Breast epithelium (tissue), 3 donors: ENCODE measurements around the gene TIMM22.
"Not testable (repeated sequence)": the region's sequence is repeated elsewhere in the genome, so short reads cannot be mapped to it uniquely, and the experiment has no call there.

Experiments used
- POLR2A ChIP-seq: fragments of 450-650 bp; IDR thresholded peaks from one replicate; pipeline ENCODE4 v1.6.1; 2016; ENCODE audit warnings: antibody characterized with exemption, mild to moderate bottlenecking, moderate library complexity
- POLR2AphosphoS5 ChIP-seq, 3 donors: sonication (generic); formaldehyde crosslinking; IDR thresholded peaks; one replicate each; pipeline ENCODE4 v1.6.1; 2017; ENCODE audit warnings: antibody characterized with exemption in 3 of 3
- TF ChIP-seq, protein P1 (sequence below), 3 donors: fragments of 450-650 bp; IDR thresholded peaks; one replicate each; pipeline ENCODE4 v1.5.1; 2016 to 2017; ENCODE audit warnings: antibody characterized with exemption in 3 of 3, mild to moderate bottlenecking in 3 of 3, moderate library complexity in 3 of 3

DNA sequence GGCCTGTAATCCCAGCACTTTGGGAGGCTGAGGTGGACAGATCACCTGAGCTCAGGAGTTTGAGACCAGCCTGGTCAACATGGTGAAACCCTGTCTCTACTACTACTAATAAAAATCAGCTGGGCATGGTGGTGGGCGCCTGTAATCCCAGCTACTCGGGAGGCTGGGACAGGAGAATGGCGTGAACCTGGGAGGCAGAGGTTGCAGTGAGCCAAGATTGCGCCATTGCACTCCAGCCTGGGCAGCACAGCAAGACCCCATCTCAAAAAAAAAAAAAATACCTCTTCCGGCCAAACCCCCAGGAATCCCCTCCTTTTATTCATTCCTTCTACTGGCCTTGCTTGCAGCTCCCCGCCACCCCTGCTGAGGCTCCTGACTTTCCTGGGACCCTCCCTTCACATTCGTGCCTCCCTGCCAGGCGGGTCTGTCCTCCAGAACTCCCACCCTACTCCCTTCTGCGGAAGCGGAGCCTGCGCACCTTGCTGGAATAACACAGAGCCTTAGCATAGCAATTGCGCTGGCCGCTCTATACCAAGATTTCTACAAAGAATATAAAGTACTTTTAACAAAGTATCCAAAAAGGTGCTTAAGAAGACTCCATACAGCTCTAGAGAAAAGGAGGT is 47.6 kb downstream of the TIMM22 start:
- TF ChIP-seq, protein P1, sequence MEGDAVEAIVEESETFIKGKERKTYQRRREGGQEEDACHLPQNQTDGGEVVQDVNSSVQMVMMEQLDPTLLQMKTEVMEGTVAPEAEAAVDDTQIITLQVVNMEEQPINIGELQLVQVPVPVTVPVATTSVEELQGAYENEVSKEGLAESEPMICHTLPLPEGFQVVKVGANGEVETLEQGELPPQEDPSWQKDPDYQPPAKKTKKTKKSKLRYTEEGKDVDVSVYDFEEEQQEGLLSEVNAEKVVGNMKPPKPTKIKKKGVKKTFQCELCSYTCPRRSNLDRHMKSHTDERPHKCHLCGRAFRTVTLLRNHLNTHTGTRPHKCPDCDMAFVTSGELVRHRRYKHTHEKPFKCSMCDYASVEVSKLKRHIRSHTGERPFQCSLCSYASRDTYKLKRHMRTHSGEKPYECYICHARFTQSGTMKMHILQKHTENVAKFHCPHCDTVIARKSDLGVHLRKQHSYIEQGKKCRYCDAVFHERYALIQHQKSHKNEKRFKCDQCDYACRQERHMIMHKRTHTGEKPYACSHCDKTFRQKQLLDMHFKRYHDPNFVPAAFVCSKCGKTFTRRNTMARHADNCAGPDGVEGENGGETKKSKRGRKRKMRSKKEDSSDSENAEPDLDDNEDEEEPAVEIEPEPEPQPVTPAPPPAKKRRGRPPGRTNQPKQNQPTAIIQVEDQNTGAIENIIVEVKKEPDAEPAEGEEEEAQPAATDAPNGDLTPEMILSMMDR (IDR thresholded peaks at IDR 0.05) = not testable (repeated sequence)
- TF ChIP-seq POLR2AphosphoS5 (IDR thresholded peaks at IDR 0.05); POLR2A: not testable (repeated sequence)
